ENCODE results near the gene SLCO4A1. TPM values are rescaled to one million over a fixed set of nuclear protein-coding genes. Genes with fewer than 3 reads are reported as not detected.

The SLCO4A1 gene
- total RNA-seq, 1 experiment from 2014 or later, result 6.0 TPM

DNA sequence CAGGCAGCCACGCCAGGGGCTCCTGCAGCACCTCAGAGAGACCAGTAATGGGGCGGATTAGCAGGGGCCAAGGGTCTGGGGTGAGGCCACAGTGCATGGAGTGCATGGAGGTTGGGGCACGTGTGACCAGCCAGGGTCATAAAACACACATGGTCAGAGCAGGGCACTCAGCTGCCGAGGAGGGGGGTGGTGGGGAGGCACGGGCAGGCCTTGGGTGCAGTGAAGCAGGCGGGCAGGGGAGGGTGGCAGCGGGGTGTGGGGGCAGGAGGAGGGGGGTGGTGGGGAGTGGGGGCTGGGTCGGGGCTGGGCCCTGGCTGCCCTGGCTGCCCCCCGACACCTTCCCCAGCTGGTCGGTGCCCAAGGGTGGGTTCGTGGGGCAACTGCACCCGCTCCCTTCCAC lies 42.7 kb downstream of the SLCO4A1 start:
- Histone ChIP-seq H3K36me3 (no peaks in the 10 kb centered on the region), H3K9me3 (replicated peaks) (peaks cover 4% of the 10 kb centered on the region; the same call in 1 of the 2 replicates), H3K4me1 (replicated peaks) (no peaks in the 10 kb centered on the region), H3K27ac (no peak overlapping the region), H3K27me3 (replicated peaks) (peaks cover 34% of the 10 kb centered on the region), H3K4me3 (no peak overlapping the region)
- DNase-seq (ENCODE audit: low read depth in 1 of 2, low spot score in 2 of 2), result no peak

DNA sequence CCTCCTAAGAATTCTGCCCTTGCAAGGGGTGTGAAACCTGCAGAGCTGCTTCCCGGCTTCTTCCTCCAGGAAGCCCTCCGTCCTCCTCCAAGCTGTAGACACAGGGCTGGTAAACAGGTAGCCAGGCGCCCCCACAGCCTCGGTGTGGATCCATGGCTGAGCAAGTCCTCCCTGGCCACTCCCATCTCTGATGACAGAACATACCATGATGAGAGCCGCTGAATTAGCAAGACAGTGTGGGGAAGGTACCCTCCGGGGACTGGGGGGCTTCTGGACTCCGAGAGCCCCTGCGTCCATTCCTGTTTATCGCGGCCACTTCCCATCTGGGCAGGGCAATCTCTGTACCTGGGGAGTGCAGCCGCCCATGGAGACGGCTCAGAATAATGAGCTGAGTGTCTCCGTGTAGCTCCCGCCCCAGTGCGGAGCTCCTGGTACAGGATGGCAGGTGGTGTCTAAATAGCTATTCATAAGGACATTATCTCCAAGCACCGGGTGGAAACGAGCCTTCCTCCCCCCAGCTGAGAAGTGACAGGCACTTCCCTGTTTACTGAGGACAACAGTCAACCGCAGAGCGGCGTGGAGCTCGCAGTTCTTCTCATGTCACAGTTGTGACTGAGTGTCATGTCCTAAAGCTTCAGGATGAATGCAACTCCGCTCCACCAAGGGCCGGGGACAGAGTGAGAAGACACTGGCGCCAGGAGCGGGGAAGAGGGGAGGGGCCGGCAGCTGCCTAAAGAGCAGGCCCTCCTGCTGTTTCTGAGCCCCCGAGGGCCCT lies 43.7 kb downstream of the SLCO4A1 start:
- Histone ChIP-seq H3K9me3 (replicated peaks) (no peaks in the 10 kb centered on the region; the same call in 1 of the 2 replicates), H3K27ac (no peak overlapping the region), H3K4me3 (no peak overlapping the region), H3K36me3 (no peaks in the 10 kb centered on the region), H3K4me1 (replicated peaks) (no peaks in the 10 kb centered on the region), H3K27me3 (replicated peaks) (peaks cover 42% of the 10 kb centered on the region)
- DNase-seq (ENCODE audit: low read depth in 1 of 2, low spot score in 2 of 2), result no peak

DNA sequence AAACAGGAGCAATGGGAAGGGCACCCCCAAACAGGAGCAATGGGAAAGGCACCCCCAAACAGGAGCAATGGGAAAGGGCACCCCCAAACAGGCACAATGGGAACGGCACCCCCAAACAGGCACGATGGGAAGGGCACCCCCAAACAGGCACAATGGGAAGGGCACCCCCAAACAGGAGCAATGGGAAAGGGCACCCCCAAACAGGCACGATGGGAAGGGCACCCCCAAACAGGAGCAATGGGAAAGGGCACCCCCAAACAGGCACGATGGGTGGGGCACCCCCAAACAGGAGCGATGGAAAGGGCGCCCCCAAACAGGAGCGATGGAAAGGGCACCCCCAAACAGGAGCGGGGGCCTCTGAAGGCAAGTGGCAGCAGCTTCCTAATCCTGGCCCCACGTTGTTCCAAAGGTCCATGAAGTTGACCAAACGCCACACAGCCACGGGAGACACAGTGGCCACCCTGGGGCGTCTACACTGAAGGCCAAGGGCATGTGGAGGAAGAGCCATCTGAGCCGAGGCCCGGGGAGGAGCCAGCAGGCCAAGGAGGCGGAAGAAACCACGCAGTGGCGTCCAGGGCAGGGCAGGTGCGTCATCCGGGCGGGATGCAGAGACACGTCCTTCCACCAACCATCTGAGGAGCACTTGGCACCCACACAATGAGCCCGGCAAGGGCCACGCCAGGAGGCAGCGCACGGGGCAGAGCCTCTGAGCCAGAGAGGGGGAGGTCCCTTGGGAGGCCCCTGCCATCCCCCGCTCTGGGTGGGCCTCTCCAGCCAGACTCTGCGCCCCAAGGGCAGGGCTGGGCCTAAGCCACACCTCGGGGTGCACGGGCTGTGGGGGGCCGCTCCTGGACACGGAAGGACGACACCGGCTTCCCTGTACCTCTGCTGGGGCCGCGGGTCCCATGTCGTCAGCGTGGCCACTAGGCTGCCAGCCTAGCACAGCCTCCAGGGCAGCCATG lies 44.8 kb downstream of the SLCO4A1 start:
- Histone ChIP-seq H3K9me3 (replicated peaks) (no peaks in the 10 kb centered on the region), H3K27ac (no peak overlapping the region), H3K4me1 (replicated peaks) (no peaks in the 10 kb centered on the region), H3K36me3 (no peaks in the 10 kb centered on the region), H3K4me3 (no peak overlapping the region), H3K27me3 (replicated peaks) (peaks cover 47% of the 10 kb centered on the region)
- no peak for DNase-seq (ENCODE audit: low read depth in 1 of 2, low spot score in 2 of 2)

DNA sequence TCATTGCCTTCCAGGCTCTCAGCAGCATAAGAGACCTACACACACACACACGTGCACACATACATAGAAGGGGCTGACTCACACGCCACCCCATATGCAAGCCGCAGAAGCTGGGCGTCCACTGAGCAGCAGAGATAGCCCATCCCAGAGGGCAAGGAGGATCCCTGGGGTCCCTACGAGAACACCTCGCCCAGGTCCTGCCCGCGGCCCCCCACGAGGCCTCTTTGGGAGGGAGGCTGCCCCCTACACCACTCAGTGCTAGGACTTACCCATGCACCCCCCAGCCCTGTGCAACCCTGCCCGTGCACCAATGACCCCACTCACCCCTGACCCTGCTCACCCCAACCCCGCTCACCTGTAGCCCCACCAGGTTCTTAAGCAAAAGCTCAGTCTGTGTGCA lies 45.8 kb downstream of the SLCO4A1 start:
- H3K4me3 ChIP-seq, result no peak overlapping the region
- no peaks in the 10 kb centered on the region for H3K36me3 ChIP-seq
- no peaks in the 10 kb centered on the region for H3K4me1 ChIP-seq (replicated peaks)
- H3K27ac ChIP-seq, result no peak overlapping the region
- peaks cover 50% of the 10 kb centered on the region for H3K27me3 ChIP-seq (replicated peaks)
- H3K9me3 ChIP-seq (replicated peaks), result no peaks in the 10 kb centered on the region
- DNase-seq (ENCODE audit: low read depth in 1 of 2, low spot score in 2 of 2), result no peak

DNA sequence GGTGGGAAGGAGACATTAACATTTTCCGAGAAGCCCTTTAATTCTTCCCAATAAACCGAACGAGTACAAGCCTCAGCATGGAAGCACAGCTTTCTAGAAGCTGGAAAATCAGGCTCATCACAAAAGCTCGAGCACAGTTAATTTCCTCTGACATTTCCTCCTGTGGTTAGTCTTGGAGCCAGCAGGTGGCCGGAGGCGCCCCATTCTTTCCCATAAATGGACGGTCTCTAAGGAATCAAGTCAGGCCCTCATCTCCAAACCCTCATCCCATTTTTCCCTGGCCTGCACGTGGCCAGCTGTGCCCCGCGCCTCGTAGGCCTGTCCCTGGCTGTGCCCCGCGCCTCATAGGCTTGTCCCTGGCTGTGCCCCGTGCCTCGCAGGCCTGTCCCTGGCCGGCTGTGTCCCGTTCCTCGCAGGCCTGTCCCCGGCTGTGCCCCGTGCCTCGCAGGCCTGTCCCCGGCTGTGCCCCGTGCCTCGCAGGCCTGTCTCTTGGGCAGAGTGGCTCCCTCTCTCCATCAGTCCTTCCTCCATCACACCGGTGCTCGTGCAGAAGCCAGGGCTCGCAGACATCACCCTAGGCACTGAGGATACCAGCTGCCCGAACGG lies 46.7 kb downstream of the SLCO4A1 start:
- DNase-seq (ENCODE audit: low read depth in 1 of 2, low spot score in 2 of 2), result no peak
- Histone ChIP-seq H3K9me3 (replicated peaks) (no peaks in the 10 kb centered on the region), H3K4me1 (replicated peaks) (no peaks in the 10 kb centered on the region), H3K36me3 (no peaks in the 10 kb centered on the region), H3K4me3 (no peak overlapping the region), H3K27me3 (replicated peaks) (peaks cover 53% of the 10 kb centered on the region), H3K27ac (no peak overlapping the region)

DNA sequence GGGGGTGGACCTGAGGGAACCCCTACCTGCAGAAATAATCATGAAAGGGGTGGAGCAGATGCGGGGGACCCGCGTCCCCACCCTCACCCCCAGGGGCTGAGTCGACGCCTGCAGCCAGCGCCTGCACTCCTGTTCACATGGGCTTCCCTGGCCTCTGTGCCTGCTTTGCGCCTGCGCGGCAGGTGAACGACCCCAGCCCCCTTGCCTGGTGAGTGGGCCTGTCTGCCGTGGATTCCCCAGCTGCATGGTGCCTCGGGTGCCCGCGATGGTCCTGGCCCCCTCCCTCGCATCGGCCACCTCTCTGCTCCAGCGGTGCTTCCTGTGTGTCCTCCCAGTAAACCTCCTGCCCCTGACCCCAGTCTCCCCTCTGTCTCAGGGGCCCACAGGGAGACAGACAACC lies 47.6 kb downstream of the SLCO4A1 start:
- H3K9me3 ChIP-seq (replicated peaks), result no peaks in the 10 kb centered on the region
- no peak overlapping the region for H3K4me3 ChIP-seq
- H3K27ac ChIP-seq, result no peak overlapping the region
- no peaks in the 10 kb centered on the region for H3K36me3 ChIP-seq
- DNase-seq (ENCODE audit: low read depth in 1 of 2, low spot score in 2 of 2), result no peak
- H3K4me1 ChIP-seq (replicated peaks), result no peaks in the 10 kb centered on the region
- peaks cover 60% of the 10 kb centered on the region for H3K27me3 ChIP-seq (replicated peaks)

DNA sequence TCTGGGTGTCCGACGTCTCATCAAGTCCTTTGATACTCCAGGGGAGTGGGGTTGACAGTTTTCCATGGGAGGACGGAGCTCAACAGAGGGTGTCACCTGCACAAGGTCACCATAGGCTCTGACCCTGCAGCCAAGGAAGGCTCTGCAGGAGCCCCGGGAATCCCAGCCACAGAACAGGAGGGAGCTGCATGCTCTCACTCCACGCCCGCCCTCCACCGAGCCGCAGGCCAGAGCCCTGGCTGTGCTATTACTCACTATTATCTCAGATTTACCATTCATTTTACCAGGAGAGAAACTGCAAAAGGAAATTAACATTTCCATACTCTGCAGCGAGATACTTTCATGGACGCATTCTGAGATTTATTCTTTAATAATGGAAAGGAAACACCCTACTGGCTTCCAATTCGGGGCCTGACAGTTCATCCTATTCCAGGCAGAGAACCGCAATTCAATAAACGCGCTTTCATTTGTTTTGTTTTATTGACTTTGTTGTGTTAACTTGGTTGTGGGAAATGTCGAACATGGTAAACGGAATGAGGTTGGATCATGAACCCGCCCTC lies 48.0 kb downstream of the SLCO4A1 start:
- H3K27me3 ChIP-seq (replicated peaks), result peaks cover 62% of the 10 kb centered on the region
- no peaks in the 10 kb centered on the region for H3K36me3 ChIP-seq
- no peaks in the 10 kb centered on the region for H3K9me3 ChIP-seq (replicated peaks)
- H3K4me3 ChIP-seq, result no peak overlapping the region
- no peaks in the 10 kb centered on the region for H3K4me1 ChIP-seq (replicated peaks)
- H3K27ac ChIP-seq, result no peak overlapping the region
- DNase-seq (ENCODE audit: low read depth in 1 of 2, low spot score in 2 of 2), result no peak

DNA sequence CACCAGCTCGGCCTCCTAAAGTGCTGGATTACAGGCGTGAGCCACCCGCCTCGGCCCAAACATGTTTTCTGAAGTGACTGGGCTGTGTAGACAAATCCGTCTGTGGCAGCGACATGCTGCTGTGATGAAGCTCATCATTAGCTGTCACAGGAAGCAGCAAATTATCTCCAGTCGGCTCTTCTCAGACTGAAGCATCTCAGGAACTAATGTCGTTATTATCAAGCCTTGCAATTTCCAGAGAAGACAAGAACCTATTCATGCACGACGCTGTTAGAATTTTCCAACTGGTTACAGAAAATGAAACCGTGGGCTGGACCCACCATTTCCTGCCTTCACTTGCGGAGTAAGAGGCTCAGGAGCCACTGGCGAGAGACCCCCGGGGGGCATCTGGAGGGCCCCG lies 49.2 kb downstream of the SLCO4A1 start:
- Histone ChIP-seq H3K27ac (no peak overlapping the region), H3K9me3 (replicated peaks) (no peaks in the 10 kb centered on the region)

DNA sequence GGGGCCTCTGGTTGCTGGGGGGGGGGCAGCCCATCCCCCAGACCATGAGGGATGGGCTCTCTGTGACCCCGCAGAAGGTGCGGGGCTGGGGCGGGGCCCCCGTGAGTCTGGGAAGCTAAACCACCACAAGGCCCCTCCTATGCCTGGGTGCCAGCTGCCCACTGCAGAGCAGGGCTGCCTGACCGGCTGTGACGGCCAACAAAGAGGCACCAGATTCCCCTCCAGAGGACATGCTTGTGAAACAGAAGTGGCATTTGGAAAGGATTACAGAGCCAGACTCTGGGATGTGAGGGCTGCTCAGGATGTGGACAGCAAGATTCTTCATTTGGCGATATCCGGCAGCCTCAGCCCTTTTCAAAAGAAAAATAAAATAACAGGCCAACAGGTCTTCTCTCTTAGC lies 49.9 kb downstream of the SLCO4A1 start:
- Histone ChIP-seq H3K36me3 (no peaks in the 10 kb centered on the region), H3K27ac (no peak overlapping the region), H3K4me3 (no peak overlapping the region), H3K27me3 (replicated peaks) (peaks cover 63% of the 10 kb centered on the region), H3K9me3 (replicated peaks) (no peaks in the 10 kb centered on the region), H3K4me1 (replicated peaks) (no peaks in the 10 kb centered on the region)
- no peak for DNase-seq (ENCODE audit: low read depth in 1 of 2, low spot score in 2 of 2)

More for the DNA sequence above, 49.2 kb downstream of the SLCO4A1 start:
- no peak for DNase-seq (ENCODE audit: low read depth in 1 of 2, low spot score in 2 of 2)
- Histone ChIP-seq H3K4me1 (replicated peaks) (no peaks in the 10 kb centered on the region), H3K4me3 (no peak overlapping the region), H3K27me3 (replicated peaks) (peaks cover 62% of the 10 kb centered on the region), H3K36me3 (no peaks in the 10 kb centered on the region)

DNA sequence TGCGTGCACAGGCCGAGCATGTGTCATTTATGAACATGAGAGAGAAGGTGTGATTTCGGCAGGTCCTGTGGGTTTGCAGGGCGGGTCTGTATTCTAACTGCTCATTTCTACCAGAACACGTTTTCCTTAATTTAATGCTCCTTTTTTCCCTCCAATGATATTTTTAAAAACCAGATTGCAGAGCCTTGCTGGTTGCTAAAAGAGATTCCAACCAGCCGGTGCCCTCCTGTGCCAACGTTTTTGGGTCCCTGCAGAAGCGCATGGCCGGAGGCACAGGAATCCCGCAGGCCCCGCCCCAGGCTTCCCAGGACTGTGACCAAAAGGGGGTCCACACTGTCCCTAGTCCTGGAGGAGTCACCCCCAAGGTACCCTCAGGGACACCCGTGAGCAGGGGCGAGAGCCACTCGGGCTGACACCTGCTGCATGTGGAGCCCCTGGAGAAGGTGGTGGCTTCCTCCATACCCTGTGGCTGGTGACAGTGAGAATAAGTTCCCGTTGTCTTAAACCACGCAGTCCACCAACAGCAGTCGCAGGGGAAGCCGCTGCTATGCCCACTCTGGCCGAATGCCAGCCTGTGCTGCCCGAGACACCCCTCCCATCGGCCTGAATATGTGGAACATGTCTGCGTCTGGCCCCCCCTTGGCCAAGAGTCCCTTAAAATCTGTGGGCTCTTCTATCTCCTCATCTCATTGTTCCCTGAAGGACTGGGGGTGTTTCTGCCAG lies 50.7 kb downstream of the SLCO4A1 start:
- DNase-seq (ENCODE audit: low read depth in 1 of 2, low spot score in 2 of 2), result no peak
- H3K4me1 ChIP-seq (replicated peaks), result no peaks in the 10 kb centered on the region
- H3K36me3 ChIP-seq, result no peaks in the 10 kb centered on the region
- H3K4me3 ChIP-seq, result no peak overlapping the region
- H3K27me3 ChIP-seq (replicated peaks), result peaks cover 71% of the 10 kb centered on the region
- no peaks in the 10 kb centered on the region for H3K9me3 ChIP-seq (replicated peaks)
- H3K27ac ChIP-seq, result no peak overlapping the region

DNA sequence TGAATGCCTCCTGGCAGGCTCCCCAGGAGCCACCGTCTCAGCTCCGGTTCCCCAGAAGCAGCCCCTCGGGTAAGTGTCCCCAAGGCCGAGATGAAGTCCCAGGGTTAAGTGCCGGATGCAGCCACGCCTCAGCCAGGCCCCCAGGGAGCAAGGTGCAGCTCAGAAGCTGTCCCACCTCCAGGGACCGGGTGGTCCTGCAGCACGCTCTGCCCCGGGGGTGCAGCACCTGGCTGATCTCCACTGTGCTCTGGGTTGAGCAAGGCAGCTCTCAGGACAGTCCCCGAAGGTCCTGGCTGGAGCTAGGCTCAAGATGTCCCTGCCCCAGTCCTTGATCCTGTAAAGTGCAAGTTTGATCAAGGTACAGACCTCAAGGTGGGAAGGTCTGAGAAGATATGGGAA lies 51.2 kb downstream of the SLCO4A1 start:
- H3K27me3 ChIP-seq (replicated peaks), result peaks cover 76% of the 10 kb centered on the region
- H3K9me3 ChIP-seq (replicated peaks), result no peaks in the 10 kb centered on the region
- H3K4me1 ChIP-seq (replicated peaks), result no peaks in the 10 kb centered on the region
- DNase-seq (ENCODE audit: low read depth in 1 of 2, low spot score in 2 of 2), result no peak
- H3K36me3 ChIP-seq, result no peaks in the 10 kb centered on the region
- no peak overlapping the region for H3K27ac ChIP-seq
- H3K4me3 ChIP-seq, result no peak overlapping the region

DNA sequence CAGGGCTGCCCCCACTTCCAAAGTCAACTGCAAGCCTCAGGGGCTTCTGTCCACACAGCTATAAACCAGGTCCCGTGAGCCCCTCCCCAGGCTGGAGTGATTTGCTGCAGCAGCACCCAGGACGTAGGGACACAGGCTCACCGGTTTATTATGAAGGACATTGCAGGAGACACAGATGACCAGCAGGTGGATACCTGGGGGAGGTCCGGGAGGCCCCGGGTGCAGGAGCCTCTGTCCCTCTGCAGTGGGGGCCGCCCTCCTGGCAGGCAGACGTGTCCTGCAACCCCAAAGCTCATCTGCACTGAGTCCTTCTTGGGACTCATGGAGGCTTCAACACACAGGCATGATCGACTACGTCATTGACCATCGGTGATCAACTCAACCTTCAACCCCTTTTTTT lies 51.8 kb downstream of the SLCO4A1 start:
- peaks cover 73% of the 10 kb centered on the region for H3K27me3 ChIP-seq (replicated peaks)

DNA sequence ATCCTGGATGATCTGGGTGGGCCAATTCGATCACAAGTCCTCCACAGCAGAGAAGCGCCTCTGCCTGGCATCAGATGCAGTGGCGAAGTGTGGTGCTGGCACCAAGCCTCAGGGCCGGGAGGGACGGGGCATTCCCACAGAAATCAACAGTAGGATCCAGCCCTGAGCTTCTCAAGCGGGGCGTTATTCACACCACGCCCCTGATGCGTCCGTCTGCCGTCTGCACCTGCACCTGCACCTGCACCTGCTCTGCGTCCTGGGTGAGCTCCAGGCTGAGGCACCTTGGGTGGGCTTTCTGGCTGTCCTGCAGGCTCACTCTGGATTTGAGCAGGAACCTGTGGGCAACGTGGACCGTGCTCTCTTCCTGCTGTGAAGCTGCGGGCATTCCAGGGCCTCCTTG lies 52.6 kb downstream of the SLCO4A1 start:
- Histone ChIP-seq H3K4me1 (replicated peaks) (no peaks in the 10 kb centered on the region), H3K4me3 (no peak overlapping the region), H3K27ac (no peak overlapping the region), H3K9me3 (replicated peaks) (no peaks in the 10 kb centered on the region), H3K36me3 (no peaks in the 10 kb centered on the region), H3K27me3 (replicated peaks) (peaks cover 73% of the 10 kb centered on the region)
- DNase-seq (ENCODE audit: low read depth in 1 of 2, low spot score in 2 of 2), result no peak

More for the DNA sequence above, 51.8 kb downstream of the SLCO4A1 start:
- no peak for DNase-seq (ENCODE audit: low read depth in 1 of 2, low spot score in 2 of 2)
- no peaks in the 10 kb centered on the region for H3K36me3 ChIP-seq
- H3K4me1 ChIP-seq (replicated peaks), result no peaks in the 10 kb centered on the region
- no peak overlapping the region for H3K27ac ChIP-seq
- no peak overlapping the region for H3K4me3 ChIP-seq
- no peaks in the 10 kb centered on the region for H3K9me3 ChIP-seq (replicated peaks)

Data from SJSA1 (cell line).